GM10847 (cell line): ENCODE results near the gene SIK2.

ENCODE experiments used
- POLR2A ChIP-seq: IDR thresholded peaks from 2 replicates; pipeline ENCODE4 v1.6.1; 2011; ENCODE audit not compliant: insufficient read length; ENCODE audit errors: extremely low read depth

Gene SIK2

DNA sequence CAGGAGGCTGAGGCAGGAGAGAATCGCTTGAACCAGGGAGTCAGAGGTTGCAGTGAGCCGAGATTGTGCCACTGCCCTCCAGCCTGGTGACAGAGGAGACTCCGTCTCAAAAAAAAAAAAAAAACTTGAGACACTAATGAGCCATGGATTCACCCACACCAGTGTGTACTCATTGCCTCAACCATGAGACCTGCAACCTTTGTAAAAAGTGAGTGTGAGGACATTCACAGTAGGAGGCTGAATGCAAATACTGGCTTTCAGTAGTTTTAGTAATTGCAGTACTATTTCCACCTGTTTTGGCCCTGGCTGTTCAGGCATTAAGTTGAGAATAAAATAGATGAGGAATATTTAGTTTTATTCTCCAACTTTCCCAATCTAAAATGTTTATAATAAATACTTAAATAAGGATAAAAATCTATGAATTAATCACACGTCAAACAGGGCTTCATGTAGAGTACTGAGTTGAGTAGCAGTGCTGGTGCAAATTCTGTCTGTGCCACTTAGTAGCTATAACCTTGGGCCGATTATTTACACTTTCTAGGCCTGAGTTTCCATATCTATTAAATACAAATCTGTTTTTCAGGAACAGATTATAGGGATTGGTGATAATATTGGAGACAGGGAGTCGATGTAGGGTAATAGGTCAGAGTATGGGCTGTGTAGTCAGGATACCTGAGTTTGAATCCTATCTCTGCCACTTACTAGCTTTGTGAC is 91.1 kb downstream of the SIK2 start:
- no peak for TF ChIP-seq POLR2A

DNA sequence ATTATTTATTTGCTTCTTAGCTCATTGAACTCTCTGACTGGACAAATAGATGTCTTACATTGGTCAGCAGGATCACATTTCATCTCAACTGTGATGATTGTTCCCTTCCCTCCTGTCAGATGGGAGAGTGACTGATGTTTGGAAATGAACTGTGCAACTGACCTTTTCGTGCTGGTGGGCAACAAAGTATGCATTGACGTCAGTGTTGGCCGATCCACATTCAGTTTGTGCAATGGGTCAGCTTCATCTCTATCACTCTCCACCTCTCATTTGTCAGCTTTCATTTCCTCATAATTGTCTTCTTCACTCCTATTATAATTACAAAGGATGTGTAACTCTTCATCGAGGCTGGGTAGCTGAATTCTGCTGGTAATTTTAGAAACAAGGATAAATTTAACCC is 92.6 kb downstream of the SIK2 start:
- TF ChIP-seq POLR2A = no peak

DNA sequence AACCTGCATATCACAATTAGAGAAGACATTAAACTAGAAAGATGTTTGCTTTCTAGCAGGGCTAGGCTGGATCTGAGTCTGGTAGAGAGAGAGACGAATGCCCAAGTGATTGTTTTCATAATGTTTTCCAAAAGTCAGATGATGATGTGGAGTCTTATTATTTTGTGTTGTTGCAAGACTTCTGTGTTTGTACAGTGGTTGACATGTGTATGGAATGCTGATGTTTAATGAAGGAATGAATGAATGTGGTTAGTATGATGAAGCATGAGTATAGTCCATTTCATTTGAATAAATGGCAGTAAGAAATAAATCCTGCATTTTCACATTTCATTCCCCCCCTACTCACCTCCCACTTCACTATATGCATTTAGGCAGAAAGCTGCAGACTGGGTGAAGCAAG is 94.3 kb downstream of the SIK2 start:
- no peak for TF ChIP-seq POLR2A

DNA sequence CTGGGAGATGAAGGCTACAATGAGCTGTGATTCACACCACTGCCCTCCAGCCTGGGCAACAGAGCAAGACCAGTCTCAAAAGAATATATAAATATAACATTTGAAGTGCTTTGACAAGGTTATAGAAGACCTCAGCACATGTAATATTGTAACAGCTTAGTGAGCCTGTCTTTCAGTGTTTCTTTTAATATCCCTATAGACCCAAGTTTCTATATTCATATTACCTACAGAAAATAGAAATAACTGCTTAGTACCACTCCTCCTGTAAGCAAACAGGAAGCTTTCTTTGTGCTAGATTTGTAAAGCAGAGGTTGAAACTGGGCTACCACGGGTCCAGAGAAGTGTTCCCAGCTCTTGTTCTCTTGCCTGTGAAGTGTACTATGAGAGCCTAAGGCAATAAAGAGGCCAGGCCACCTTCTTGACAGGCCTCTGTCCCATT is 95.7 kb downstream of the SIK2 start:
- no peak for TF ChIP-seq POLR2A

DNA sequence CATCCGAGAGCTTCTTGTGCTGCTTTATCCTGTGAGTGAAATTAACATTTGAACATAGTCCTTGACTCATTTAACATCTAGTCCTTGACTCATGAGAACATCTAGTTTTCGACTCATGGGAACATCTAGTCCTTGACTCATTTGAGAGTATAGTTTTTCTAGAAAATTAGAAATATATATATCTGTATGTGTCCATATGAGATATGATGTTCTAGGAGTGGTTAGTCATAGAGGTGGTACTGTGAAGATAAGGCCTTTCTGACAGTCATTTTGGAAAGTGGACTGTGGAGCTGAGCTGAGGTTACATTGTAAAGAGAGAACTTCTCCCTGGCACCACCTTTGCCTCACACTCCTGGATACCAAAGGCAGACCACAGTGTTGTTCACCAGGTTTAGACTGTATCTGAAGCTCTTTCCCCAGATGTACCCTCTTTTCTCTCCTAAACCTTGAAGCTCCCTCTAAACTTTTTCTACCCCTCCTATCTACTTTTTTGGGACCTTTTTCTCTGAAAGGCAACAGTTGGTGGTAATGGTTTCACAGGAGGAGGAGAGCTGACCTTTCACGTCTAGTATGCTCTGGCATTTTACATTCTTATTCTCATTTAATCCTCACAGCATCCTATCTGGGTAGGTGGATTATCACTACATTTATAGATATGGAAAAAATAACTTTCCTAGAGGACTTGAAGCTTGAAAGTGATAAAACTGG is 96.8 kb downstream of the SIK2 start:
- no peak for TF ChIP-seq POLR2A

DNA sequence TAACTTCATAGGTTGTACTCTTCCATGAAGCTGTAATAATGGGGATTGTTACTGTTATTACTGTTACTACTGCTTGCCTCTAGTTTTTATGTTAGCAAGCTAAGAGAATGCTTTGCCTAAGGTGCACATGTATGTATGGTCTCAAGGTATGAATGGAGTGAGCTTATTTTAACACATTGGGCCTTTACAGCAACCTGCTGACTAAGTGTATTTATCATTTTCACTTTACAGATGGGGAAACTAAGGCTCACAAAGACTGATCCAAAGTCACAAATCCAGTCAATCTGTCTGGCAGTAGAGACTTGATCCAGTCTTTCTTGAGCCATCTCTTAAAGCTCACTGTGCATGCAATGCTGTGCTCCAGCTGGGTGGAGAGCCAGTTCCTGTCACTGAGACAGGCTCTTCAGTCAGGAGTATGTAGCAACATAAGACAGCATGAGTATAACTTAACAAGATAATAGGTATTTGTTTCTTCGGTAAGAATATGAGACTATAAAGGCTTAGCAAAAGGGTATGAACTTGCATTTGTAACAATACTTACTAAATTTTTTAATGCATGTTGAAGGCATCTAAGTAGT is 97.4 kb downstream of the SIK2 start:
- no peak for TF ChIP-seq POLR2A

DNA sequence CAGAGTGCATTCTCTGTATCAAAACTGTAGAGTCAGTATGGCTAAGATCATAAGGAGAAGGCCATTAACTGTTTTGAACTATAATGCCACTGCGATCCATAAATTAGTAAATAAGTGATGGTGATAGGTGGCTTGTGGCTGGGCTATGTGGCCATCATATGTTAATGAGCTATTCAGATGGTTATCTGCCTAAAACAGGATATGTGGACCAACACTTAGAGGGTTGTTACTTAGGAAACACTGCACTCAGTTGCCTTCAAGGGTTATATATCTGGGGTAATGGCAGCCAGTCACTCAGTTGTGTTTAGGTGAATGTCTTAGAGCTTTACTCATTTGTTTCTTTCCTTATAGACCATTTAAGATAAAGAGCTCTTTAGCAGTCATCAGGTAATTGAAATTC is 97.9 kb downstream of the SIK2 start:
- no peak for TF ChIP-seq POLR2A

DNA sequence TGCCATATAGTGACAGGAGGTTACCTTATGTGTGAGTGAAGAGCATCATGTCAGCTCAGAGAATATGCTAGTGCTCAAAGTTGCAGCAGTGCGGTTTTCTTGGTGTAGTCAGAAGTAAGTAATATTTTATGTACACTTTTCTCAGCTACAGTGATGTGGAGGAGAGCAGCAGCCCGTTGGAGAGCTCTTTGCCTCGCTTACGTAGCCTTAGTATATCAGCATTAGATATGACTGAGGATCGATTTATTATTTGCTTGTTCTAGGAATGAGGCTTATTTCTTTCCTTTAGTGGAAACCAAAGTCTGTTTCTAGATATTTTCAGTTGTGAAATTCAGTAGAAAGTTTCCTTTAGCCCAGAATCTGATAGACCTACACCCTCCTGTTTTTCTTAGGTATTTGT is 100.4 kb downstream of the SIK2 start:
- TF ChIP-seq POLR2A = no peak

DNA sequence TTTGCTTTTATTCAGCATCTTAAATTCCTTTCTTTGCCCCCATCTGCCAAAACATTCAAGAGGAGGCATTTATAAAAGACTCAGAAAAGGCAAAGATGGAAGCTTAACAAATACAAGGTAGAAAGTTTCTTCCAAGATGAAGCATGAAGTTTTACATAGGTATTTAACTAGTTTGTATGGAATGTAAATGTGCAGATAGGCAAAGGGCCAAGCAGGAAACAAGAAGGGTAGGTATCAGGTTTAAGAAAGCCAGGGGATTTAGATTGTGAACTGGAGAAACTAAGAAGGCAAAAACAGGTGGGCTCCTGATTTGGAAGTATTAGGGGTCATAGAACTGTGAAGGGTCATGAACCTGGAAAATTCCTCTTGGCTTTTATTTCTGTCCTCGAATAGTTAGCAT is 101.3 kb downstream of the SIK2 start:
- TF ChIP-seq POLR2A = no peak

DNA sequence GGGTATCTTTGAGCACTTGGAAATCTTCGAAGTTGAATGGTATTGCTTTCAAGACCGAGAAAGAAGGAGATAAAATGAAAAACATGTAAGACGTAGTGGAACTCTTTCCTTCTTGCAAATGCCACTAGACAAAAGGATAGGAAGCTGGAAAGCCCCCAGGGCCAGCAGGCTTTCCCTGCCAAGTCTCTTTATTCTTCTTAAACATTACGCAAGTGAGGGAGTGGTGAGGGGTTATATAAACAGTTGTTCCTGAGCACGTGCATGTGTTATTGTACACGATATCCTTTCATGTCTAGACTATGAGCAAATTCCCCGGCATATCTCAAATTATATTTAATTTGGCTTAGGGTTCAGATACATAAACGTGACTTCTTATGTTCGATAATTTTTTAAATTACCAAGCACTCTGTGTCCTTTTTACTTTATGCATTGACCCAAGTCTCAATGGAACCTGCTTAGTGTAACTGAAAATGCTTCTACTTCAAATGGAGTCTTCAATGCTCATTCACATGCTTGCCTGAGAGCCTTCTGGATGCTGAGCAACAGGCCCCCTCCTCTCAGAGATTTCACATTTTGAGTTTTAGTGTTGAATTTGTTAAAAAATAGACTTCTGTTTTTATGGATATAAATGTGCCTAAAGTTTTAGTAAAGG is 104.9 kb downstream of the SIK2 start:
- no peak for TF ChIP-seq POLR2A

DNA sequence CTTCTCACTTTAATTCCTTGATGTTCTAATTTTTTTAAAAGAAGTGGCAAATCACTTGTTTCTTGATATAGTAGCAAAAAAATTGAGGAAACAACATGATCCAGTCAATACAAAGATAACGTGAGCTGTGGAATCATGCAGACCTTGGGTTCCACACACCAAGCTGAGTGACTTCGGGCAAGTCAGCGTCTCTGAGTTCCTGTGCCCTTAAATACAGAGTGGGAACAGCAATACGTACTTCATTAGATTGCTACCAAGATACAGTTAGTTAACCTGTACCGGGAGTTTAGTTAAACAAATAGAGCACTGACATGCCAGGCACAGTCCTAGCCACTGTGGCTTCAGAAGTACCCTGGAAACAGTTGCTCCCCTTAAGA is 105.4 kb downstream of the SIK2 start:
- TF ChIP-seq POLR2A = no peak

DNA sequence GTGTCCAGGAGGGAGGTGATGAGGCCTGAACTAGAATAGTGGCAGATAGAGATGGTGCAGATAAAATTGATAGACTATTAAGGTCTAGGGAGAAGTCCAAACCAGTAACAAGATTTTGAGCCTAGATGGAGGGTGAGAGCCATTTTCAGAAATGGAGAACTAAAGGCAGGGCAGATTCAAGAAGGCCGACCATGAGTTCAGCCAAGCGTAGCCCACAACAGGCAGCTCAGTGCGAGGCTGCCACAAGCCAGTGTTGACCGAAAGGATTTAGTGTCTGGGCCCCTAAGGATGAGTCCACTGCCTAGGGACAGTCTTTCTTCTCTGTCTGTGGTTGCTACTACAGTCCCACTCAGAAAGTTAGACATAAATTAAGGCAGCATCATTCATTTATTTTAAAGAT is 112.3 kb downstream of the SIK2 start:
- TF ChIP-seq POLR2A = no peak

DNA sequence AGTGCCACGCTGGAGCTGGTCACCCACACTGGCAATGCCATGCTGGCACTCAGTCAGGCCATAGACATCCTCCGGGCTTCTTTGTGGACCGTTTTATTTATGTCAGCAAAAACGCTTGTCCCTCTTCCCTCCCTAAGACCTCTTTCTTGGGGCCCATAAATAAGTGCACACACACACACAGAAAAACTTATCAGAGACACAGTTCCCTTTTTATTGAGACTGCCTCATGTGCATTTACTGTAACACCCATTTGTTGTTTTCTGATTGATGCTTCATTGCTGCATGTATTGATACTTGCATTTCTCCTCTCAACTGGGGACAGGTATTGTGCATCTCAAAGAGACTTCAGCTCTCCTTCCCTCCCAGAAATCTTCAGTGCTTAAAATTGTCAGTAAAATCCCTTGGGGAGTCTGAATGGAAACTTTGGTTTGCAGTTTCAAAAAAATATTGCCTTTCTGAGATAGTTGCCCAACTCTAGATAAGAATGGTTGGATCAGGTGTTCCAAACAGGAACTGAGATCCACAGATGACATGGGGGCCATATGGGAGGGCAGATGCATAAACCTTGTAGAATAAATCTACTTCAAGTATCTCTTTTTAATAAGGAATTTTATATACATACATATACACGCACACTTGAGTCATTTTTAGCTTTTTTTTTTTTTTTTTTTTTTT is 113.0 kb downstream of the SIK2 start:
- TF ChIP-seq POLR2A = no peak

DNA sequence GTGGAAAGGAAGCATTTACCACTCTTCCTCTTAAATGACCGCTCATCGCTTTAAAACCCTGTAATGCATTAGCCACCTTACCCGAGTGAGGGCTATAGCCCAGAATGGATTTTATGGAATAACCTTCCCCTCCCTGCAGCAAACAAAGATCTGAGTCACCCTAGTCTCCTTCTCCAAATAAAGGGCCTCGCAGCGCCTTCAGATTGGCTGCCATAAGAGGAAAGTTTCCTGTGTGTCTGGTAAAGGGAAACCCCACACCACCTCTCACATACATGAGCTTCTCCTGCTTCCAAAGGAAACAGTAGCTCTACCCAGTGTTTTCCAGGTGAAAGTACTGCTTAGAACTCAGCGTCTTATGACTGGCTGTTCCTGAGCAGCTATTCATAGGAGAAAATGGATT is 116.2 kb downstream of the SIK2 start:
- no peak for TF ChIP-seq POLR2A

DNA sequence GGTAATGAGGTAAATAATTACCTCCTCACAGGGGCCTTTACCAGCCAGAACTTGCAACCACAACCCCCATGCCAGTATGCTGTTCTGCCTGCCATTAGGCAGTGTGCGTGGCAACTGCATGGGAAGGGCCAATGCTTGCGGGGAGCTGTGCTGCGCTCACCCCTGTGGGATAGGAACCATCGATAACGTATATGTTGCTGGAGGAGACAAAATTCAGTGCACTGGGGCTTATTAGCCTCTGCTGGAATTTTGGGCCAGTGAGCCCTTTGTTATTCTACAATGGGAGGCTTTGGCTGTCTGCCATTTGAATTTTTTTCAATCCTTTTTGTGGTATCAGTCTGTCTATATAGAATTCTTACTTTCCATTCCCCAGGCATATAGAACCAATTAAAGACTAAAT is 116.6 kb downstream of the SIK2 start:
- TF ChIP-seq POLR2A = no peak

DNA sequence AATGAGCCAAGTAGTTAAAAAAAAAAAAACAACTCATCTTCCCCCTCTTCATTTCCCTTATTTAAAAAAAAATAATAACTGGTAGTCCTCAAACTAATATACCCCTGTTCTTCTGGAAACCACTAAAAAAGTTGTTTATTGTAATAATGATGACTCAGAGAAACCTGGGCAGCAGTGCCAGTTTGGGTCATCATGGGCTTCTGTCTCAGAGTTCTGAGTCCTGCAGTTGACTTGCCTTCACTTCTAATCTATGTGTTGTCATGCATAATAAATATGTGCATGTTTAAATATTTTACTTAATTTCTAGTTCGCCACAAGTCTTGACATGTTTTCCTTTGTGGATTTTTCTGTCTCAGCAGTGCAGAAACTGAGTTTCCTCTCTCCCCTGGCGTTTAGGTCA is 117.1 kb downstream of the SIK2 start:
- TF ChIP-seq POLR2A = no peak

DNA sequence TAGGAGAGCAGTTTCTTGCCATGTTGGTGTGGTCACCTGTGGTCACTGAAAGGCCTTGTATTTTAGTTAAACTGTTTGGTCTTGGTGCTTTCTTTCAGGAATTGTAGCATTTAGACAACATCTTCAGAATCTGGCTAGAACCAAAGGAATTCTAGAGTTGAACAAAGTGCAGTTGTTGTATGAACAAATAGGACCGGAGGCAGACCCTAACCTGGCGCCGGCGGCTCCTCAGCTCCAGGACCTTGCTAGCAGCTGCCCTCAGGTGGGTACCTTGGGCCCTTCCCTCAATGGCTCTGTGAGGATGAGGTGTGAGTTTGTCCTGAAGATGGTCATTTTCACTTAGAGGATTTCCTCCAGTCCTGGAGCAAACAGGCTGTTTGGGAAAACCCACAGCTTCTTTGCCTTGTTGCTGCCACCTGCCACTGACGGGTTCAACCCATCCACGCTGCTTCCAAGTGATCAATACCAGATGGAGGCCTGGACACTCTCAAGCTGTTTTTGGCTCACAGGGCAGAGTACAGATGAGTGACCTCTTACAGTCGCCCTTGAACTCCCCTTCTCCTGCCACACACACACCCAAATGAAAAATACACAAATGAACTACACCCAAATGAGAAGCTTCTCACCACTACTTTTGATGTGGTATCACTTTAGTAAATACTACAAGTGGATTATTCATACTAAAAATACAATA is 118.7 kb downstream of the SIK2 start:
- TF ChIP-seq POLR2A = no peak
